Fibroblast of skin of back (primary cell): ENCODE data around the gene PCNT. TPM values are rescaled to one million over a fixed set of nuclear protein-coding genes. Genes with fewer than 3 reads are reported as not detected.
A peak's percentile ranks its signal among the peaks of the same experiment; 100 is the strongest.

Experiments used
- DNase-seq: peaks from one replicate; pipeline ENCODE4 v3.0.0-alpha.2; 2013
- polyA plus RNA-seq, 2 experiments: library from polyadenylated mRNA; unstranded; fragments of 120-200 nt; gene quantifications; one replicate each; pipeline ENCODE4 v1.2.1, GENCODE V29; 2013; ENCODE audit not compliant: insufficient read length in 2 of 2

Gene PCNT, protein sequence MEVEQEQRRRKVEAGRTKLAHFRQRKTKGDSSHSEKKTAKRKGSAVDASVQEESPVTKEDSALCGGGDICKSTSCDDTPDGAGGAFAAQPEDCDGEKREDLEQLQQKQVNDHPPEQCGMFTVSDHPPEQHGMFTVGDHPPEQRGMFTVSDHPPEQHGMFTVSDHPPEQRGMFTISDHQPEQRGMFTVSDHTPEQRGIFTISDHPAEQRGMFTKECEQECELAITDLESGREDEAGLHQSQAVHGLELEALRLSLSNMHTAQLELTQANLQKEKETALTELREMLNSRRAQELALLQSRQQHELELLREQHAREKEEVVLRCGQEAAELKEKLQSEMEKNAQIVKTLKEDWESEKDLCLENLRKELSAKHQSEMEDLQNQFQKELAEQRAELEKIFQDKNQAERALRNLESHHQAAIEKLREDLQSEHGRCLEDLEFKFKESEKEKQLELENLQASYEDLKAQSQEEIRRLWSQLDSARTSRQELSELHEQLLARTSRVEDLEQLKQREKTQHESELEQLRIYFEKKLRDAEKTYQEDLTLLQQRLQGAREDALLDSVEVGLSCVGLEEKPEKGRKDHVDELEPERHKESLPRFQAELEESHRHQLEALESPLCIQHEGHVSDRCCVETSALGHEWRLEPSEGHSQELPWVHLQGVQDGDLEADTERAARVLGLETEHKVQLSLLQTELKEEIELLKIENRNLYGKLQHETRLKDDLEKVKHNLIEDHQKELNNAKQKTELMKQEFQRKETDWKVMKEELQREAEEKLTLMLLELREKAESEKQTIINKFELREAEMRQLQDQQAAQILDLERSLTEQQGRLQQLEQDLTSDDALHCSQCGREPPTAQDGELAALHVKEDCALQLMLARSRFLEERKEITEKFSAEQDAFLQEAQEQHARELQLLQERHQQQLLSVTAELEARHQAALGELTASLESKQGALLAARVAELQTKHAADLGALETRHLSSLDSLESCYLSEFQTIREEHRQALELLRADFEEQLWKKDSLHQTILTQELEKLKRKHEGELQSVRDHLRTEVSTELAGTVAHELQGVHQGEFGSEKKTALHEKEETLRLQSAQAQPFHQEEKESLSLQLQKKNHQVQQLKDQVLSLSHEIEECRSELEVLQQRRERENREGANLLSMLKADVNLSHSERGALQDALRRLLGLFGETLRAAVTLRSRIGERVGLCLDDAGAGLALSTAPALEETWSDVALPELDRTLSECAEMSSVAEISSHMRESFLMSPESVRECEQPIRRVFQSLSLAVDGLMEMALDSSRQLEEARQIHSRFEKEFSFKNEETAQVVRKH (N-terminal part only)
- polyA plus RNA-seq (2013, experiment 1 of 2; ENCODE audit: insufficient read length), result 35.8 TPM
- polyA plus RNA-seq (2013, experiment 2 of 2; ENCODE audit: insufficient read length), result 15.4 TPM

GRCh38 chr21:46323710-46324389 lies at the start of gene PCNT, which contains the start of gene C21orf58:
Gene PCNT (plus strand): TSS chr21:46324156. CDS start chr21:46324229, 73 bp downstream.
Gene C21orf58 (minus strand): TSS chr21:46323870. CDS start chr21:46322738, 1,132 bp downstream.
- peak; percentile 97 for DNase-seq

DNA sequence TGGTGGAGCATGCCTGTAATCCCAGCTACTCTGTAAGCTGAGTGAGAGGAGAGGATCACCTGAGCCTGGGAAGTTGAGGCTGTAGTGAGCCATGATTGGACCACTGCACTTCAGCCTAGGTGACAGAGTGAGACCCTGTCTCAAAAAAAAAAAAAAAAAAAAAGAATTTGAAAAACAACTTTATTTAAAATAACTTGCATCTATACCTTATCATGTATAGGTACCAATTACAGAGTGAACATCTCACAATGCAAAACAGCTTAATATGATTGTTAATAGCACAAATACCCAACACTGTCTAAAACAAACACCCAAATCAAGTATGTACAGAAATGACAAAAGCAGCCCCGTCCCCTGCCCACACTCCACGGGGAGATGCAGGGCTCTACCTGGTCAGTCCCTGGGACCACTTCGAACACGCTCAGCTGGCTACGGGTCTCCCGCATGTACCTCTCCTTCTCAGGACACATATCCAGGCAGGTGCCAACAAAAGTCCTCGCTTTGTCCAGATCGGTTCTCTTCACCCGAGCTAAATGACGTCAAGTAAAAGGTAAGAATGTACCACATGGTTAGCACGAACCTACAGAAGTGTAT lies 49.1 kb upstream of the PCNT start:
- no peak for DNase-seq

DNA sequence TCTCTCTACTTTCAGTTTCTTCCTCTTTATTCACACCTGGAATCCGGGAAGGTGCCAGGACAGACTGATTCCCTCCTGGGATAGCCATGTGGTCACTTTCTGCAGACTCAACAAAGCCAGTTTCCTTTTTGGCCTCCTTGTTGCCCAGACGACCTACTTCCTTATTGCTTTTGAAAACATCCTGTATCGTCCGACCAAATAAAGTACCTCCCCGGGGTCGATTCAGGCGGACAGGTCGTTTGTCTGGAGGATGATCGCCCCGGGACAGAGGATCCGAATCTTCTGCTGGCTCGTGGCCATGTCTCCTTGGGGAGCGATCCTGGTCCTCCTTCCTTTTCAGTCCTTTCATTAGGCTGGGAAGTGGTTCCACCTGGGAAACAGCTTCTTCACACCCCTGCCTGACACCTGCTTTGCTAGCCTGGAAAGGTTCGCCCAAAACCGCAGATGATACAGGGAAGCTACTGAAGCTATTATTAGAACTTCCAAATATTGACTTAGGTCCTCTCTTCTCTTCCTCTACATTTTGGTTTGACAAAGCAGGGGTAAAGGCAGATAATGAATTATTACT lies 39.8 kb upstream of the PCNT start:
- DNase-seq, result no peak

GRCh38 chr21:46284733-46285132 lies 39.2 kb upstream of the PCNT start:
- no peak for DNase-seq

DNA sequence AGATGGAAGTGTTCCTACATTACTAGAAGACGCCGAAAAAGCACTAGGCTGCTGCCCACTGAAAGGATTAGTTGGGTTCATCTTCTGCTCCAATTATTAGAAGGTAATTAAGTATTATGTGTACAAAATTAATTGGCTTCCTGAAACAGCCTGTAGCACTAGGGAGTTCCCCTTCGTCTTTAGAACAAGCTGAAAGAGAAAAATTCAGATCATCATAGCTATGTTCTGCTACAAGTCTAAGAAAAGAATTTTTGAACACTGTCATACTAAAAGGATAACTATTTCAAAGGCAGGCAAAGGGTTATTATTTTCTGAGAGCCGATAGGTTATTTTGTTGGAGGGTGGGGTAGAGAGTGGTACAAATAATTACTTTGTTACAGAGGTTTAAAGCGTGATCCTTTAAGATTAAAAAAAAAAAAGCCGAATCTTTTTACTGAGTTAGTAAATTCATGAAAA lies 38.7 kb upstream of the PCNT start, which contains the start of gene MCM3AP:
Gene MCM3AP, minus strand, starts transcription at position 406 of the 456 bp plus-strand sequence. Its CDS starts 325 bp downstream, at position 81.
- no peak for DNase-seq

- DNase-seq, result peak; percentile 94
Observed at GRCh38 chr21:46285761-46286647, 38.0 kb upstream of the PCNT start, which contains the start of gene YBEY. Gene YBEY (plus strand): TSS chr21:46286342. CDS start chr21:46286914, 572 bp downstream.

DNA sequence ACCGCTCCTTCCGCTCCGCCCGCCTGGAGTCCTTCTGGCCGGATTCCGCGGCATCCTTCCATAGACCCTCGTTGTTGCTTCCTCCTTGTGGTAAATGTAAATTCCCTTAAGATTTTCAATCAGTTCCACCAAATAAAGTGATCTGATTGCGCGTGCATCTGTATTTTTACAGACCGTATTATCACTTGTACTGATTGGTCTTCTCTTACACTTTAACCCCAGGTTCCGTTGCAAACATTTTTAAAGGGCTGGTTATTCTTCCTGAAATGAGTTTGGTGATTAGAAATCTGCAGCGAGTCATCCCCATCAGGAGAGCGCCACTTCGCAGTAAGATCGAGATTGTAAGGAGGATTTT lies 37.3 kb upstream of the PCNT start:
- DNase-seq, result peak; percentile 76

GRCh38 chr21:46287541-46287940 lies 36.4 kb upstream of the PCNT start:
- DNase-seq, result no peak

GRCh38 chr21:46289655-46290179 lies 34.2 kb upstream of the PCNT start:
- no peak for DNase-seq

DNA sequence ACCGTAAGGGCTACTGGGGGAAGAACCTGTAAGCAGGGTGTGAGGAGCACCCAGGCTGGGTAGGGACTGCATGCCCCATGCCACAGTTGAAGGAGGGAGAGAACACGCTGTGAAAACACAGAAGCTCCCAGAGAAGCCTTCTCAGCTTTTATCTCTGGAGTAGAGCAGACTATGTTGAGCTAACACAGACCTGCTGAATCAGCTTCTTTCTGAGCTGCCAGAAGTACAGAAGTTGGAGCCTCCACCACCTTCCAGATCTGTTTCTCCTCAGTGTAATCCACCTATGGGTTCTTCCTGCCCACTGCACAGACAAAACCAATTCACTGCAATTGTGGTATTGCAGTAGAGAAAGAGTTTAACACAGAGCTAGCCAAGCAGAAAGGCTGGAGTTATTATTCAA lies 32.4 kb upstream of the PCNT start:
- no peak for DNase-seq

- peak; percentile 69 for DNase-seq
Observed at GRCh38 chr21:46294647-46295176, 29.2 kb upstream of the PCNT start.

- DNase-seq, result peak; percentile 70
Observed at GRCh38 chr21:46295177-46295770, 28.7 kb upstream of the PCNT start.

- DNase-seq, result peak; percentile 84
Observed at GRCh38 chr21:46295996-46296752, 27.8 kb upstream of the PCNT start.

DNA sequence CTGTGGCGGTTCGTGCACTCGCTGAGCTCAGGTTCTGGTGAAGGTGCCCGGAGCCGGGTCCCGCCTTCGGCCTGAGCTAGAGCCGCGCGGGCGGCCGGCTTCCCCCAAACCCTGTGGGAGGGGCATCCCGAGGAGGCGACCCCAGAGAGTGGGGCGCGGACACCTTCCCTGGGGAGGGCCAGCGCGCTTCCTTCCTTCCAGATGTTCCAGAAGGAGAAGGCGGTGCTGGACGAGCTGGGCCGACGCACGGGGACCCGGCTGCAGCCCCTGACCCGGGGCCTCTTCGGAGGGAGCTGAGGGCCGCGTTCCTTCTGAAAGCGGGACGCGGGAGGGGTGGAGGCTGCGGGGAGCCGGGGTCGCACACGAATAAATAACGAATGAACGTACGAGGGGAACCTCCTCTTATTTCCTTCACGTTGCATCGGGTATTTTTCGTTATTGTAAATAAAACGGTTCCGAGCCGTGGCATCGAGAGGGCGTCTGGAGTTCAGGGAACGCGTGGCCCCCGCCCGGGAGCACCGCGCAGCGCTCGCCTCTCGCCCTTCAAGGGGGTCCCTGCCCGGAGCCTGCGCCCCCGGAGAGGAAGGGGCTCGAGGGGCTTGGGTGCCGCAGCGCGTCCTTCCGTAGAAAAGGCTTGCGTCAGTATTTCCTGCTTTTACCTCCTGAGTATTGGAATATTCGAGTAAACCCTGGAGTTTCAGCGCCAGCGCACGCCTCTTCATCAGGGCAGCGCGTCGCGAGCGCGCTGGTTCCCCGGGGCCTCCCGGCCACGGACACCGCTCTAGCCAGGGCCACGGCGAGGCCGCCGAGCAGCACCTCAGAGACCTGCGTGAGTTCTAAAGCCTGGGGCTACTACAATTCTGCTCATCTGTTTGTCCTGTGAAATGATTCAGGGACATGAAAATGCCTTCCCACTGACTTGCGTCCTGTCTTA lies 26.4 kb upstream of the PCNT start:
- DNase-seq, result peak; percentile 35

GRCh38 chr21:46299167-46299566 lies 24.8 kb upstream of the PCNT start:
- DNase-seq, result no peak

GRCh38 chr21:46301759-46302158 lies 22.2 kb upstream of the PCNT start:
- no peak for DNase-seq

DNA sequence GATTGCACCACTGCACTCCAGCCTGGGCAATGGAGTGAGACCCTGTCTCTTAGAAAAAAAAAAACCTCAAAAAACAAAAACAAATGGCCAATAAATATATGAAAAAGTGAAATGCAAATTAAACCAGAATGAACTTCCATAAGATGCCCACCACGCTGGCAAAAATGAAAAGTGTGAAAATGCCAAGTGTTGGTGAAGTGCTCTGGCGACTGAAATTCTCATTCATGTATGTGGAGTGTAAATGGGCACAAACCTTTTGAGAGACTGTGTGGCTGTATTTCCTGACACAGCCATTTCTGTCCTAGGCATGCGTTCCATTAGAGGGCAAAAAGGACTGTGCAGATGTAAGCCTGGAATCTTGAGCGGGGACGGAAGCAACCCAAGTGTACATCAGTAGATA lies 19.5 kb upstream of the PCNT start:
- no peak for DNase-seq
